Fibroblast of lung (primary cell): ENCODE results near the gene LMAN2.

Experiments used
- EZH2 ChIP-seq: IDR thresholded peaks from 2 replicates; pipeline ENCODE4 v1.5.1; 2012; ENCODE audit warnings: low read length, control low read depth, mild to moderate bottlenecking; ENCODE audit errors: missing control alignments
- TF ChIP-seq, protein P1 (sequence below), 2 donors: IDR thresholded peaks in 1 of 2; conservative IDR thresholded peaks in 1 of 2; 1 replicate in 1 of 2; 2 replicates in 1 of 2; pipeline ENCODE4 v1.5.1; 2011 to 2012; ENCODE audit warnings: low read length in 2 of 2, control low read depth in 1 of 2, inconsistent platforms in 1 of 2, low read depth in 1 of 2, mild to moderate bottlenecking in 1 of 2

DNA sequence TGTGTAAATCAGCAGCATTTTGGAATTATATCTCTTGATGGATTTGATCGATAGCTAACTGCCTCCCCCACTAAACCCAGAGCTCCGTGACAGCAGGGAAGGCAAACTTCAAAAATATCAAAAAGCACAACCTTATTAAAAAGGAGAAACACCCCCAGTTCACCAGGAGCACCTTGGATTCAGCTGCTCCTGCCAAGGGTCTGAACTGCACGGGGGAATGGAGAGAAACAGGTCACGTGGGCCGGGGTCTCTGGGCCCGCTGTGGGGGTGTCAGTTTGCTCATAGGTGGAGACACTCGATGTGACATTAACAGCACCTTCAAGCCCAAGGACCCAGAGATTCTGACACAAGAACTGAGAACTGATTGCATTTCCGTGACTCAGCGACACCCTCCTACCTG is 31.7 kb upstream of the LMAN2 start:
- TF ChIP-seq, protein P1, sequence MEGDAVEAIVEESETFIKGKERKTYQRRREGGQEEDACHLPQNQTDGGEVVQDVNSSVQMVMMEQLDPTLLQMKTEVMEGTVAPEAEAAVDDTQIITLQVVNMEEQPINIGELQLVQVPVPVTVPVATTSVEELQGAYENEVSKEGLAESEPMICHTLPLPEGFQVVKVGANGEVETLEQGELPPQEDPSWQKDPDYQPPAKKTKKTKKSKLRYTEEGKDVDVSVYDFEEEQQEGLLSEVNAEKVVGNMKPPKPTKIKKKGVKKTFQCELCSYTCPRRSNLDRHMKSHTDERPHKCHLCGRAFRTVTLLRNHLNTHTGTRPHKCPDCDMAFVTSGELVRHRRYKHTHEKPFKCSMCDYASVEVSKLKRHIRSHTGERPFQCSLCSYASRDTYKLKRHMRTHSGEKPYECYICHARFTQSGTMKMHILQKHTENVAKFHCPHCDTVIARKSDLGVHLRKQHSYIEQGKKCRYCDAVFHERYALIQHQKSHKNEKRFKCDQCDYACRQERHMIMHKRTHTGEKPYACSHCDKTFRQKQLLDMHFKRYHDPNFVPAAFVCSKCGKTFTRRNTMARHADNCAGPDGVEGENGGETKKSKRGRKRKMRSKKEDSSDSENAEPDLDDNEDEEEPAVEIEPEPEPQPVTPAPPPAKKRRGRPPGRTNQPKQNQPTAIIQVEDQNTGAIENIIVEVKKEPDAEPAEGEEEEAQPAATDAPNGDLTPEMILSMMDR (conservative IDR thresholded peaks at IDR 0.05 in 1 of 2, IDR thresholded peaks at IDR 0.05 in 1 of 2; ENCODE audit: low read depth in 1 of 2, low read length in 2 of 2): no peak
- TF ChIP-seq EZH2: no peak
